Dermis blood vessel endothelial cell (primary cell): ENCODE results near the gene CCN6. TPM values are rescaled to one million over a fixed set of nuclear protein-coding genes. Genes with fewer than 3 reads are reported as not detected.
A peak's percentile ranks its signal among the peaks of the same experiment; 100 is the strongest.

Experiments used
- DNase-seq: peaks from one replicate; pipeline ENCODE4 v3.0.0; 2010
- total RNA-seq: library from RNA; depleted of rRNA; stranded (reverse); fragments of >200 nt; gene quantifications from 2 replicates; pipeline ENCODE4 v1.2.3, GENCODE V29; 2014

The CCN6 gene
- total RNA-seq, 1 donor from 2014 or later = not detected

DNA sequence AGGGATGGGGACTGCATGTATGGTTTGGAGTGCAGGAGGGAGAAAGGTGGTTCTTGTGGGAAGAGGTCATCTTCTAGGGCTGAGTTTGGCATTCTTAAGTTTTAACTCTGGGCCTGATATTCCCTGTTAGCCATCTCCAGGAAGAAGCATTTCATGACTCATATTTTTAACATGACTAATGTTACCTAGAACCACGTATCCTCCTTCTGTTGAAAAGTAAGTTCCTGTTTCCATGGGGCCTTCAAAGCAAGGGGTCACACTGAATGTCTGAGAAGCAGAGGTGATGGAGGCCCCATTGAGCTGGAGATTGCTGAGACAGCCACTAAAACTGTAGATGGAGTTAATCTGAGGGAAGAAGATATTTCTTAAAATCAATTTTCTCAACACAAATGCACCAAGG is 63.6 kb downstream of the CCN6 start:
- DNase-seq = peak; percentile 63

DNA sequence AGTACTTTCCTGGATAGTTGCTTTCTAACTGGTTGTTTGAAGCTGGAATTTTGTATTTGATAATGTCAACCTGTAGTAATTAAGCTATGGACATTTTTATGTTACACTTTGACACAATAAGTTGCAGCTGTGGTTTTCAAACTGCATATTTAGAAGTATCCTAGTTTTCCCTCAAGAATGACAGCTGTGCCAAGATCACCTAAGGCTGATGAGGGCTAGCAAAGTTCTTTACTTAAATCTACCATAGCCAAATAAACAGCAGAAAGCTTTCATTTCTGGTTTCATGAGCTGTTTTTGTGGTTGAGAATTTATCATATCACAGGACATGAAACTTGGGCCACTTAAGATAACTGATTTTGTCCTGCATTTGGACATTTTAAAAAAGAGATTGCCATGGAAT is 64.1 kb downstream of the CCN6 start:
- DNase-seq = no peak

Other genes starting within 250 kb of the CCN6 start
- 146 and 150 TPM in 2 replicates for gene FYN, start 180.7 kb upstream of the CCN6 start, total RNA-seq
- gene TUBE1, start 33.4 kb downstream of the CCN6 start, total RNA-seq = 18.4 and 18.9 TPM in 2 replicates
- gene FAM229B, start 33.5 kb downstream of the CCN6 start, total RNA-seq = 10.4 and 10.5 TPM in 2 replicates
- 661 and 842 TPM in 2 replicates for gene LAMA4, start 200.5 kb downstream of the CCN6 start, total RNA-seq